IPS DF 4.7 (cell line): Measurements from ENCODE around the gene LHPP.

Experiments used
- DNase-seq: peaks from one replicate; pipeline ENCODE4 v3.0.0-alpha.2; 2013; ENCODE audit warnings: low spot score; ENCODE audit errors: extremely low read depth

LHPP gene

GRCh38 chr10:124552691-124553276, 91.2 kb downstream of the LHPP start:
- no peak for DNase-seq

GRCh38 chr10:124554085-124554858, 92.6 kb downstream of the LHPP start:
- DNase-seq: no peak

- no peak for DNase-seq
Measured at GRCh38 chr10:124557167-124557566, 95.5 kb downstream of the LHPP start.

GRCh38 chr10:124557648-124558338, 96.2 kb downstream of the LHPP start:
- DNase-seq: no peak

- DNase-seq: no peak
Measured at GRCh38 chr10:124558339-124559321, 97.0 kb downstream of the LHPP start.

- DNase-seq: no peak
Measured at GRCh38 chr10:124559372-124560132, 97.9 kb downstream of the LHPP start.

GRCh38 chr10:124560377-124561105, 98.9 kb downstream of the LHPP start:
- DNase-seq: no peak

- DNase-seq: no peak
Measured at GRCh38 chr10:124561206-124561605, 99.6 kb downstream of the LHPP start.

GRCh38 chr10:124562425-124563060, 100.9 kb downstream of the LHPP start:
- no peak for DNase-seq

GRCh38 chr10:124563320-124564040, 101.9 kb downstream of the LHPP start:
- no peak for DNase-seq

- DNase-seq: no peak
Measured at GRCh38 chr10:124564881-124565280, 103.3 kb downstream of the LHPP start.

GRCh38 chr10:124565565-124566221, 104.1 kb downstream of the LHPP start:
- peak; percentile 81 for DNase-seq

GRCh38 chr10:124566222-124566888, 104.7 kb downstream of the LHPP start:
- no peak for DNase-seq

- DNase-seq: no peak
Measured at GRCh38 chr10:124566981-124567835, 105.6 kb downstream of the LHPP start.

- no peak for DNase-seq
Measured at GRCh38 chr10:124568339-124568738, 106.7 kb downstream of the LHPP start.

- DNase-seq: no peak
Measured at GRCh38 chr10:124568848-124569622, 107.4 kb downstream of the LHPP start.
